ENCODE results near the gene EZR. TPM values are rescaled to one million over a fixed set of nuclear protein-coding genes. Genes with fewer than 3 reads are reported as not detected.

EZR gene
- polyA plus RNA-seq, 2 of the 4 experiments (the other 2 are of a cell fraction) = 219 to 254 TPM

DNA sequence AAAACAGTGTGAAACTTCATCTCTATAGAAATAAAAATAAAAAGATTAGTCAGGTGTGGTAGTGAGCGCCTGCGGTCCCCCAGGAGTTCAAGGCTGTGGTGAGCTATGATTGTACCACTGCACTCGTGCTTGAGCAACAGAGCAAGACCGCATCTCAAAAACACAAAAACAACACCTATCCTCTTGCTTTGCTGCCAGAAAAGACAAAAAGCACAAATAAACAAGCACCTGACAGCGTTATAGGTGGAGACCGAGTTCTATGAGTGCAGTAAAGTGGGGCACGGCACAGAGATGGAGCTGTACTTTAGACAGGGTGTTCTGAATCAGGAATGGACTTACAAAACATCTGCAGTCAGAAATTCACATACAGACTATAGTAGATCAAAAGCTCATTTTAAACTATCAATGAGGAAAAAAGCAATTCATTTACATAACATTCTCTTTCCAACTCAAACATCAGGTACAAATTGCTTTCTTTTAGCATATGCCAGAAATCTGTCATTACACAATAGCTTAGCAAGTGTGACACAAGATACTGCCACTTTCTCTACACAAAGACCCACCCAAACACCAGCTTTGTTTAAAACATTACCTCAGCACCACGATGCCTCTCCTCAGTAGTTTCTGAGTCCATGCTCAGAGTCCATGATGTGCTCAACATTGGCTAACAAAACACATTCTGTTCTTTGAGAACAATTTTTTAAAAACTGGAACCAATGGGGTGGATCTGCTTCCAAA, 10.1 kb downstream of the EZR start:
- Histone ChIP-seq H3K27ac (no peak overlapping the region), H3K4me3 (no peak overlapping the region), H3K9me3 (no peaks in the 10 kb centered on the region), H3K4me2 (peak overlapping the region; percentile 92; the same call in 2 of the 3 replicates), H3K4me1 (peaks cover 98% of the 10 kb centered on the region)
- TF ChIP-seq, protein P1, sequence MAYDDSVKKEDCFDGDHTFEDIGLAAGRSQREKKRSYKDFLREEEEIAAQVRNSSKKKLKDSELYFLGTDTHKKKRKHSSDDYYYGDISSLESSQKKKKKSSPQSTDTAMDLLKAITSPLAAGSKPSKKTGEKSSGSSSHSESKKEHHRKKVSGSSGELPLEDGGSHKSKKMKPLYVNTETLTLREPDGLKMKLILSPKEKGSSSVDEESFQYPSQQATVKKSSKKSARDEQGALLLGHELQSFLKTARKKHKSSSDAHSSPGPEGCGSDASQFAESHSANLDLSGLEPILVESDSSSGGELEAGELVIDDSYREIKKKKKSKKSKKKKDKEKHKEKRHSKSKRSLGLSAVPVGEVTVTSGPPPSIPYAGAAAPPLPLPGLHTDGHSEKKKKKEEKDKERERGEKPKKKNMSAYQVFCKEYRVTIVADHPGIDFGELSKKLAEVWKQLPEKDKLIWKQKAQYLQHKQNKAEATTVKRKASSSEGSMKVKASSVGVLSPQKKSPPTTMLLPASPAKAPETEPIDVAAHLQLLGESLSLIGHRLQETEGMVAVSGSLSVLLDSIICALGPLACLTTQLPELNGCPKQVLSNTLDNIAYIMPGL (CRISPR knock-in tag; IDR thresholded peaks at IDR 0.05; ENCODE audit: borderline replicate concordance) = no peak
- TF ChIP-seq ZC3H11A (IDR thresholded peaks at IDR 0.05) (no peak), POLR2AphosphoS2 (conservative IDR thresholded peaks at IDR 0.05; ENCODE audit: low read length) (peak; percentile 83; the same call in 1 of the 2 replicates), HEYL (CRISPR knock-in tag; IDR thresholded peaks at IDR 0.05) (no peak)
- CTCF ChIA-PET = interaction anchor here (1.1 to 1.5 kb wide), 4 partner anchors 10 to 191 kb away, joined by 3 to 4 read pairs (median 4); partner anchors contain the start of gene RSPH3
- ATAC-seq = no peak
- DNase-seq (ENCODE audit: low read depth in 1 of 2, low spot score in 1 of 2) = no peak
- no peak for FAIRE-seq
- 71% methylated on average over 8 of the region's 8 CpGs for WGBS (ENCODE audit: missing lambda C conversion rate)
- POLR2A ChIA-PET = interaction anchor here (0.9 kb wide), 1 partner anchor 60 kb away, joined by 3 read pairs; no protein-coding TSS in a partner anchor

DNA sequence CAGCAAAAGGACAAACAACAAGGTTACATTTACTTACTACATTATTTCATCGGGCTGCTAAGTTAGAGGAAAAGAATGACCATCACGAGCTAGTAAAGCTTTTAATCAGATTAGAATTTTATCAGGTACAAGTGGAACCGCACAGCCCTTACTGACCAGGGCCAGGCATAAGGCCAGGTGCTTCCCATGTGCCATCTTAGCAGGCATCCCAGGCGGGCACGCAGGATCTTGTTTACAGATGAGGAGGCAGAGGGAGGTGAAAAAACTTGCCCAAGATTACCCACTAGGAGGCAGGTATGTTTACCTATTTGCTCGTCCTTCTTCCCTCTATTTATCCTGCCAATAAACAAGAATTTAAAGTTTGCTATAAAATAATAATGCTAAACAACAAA, 10.7 kb downstream of the EZR start:
- Histone ChIP-seq H3K27ac (no peak overlapping the region), H3K4me1 (peaks cover 98% of the 10 kb centered on the region), H3K9me3 (no peaks in the 10 kb centered on the region), H3K4me3 (no peak overlapping the region), H3K4me2 (peak overlapping the region; percentile 92; the same call in 2 of the 3 replicates)
- TF ChIP-seq KDM5A (IDR thresholded peaks at IDR 0.05) (no peak), FOXS1 (CRISPR knock-in tag; IDR thresholded peaks at IDR 0.05) (no peak), POLR2AphosphoS2 (conservative IDR thresholded peaks at IDR 0.05; ENCODE audit: low read length) (no peak), CBX2 (IDR thresholded peaks at IDR 0.05; ENCODE audit: borderline replicate concordance, low read depth) (no peak), MYC (IDR thresholded peaks at IDR 0.05; ENCODE audit: borderline replicate concordance, low read length) (no peak), ZSCAN20 (CRISPR knock-in tag; IDR thresholded peaks at IDR 0.05) (no peak), EHF (CRISPR knock-in tag; IDR thresholded peaks at IDR 0.05) (no peak), ZC3H11A (IDR thresholded peaks at IDR 0.05) (no peak)
- TF ChIP-seq, protein P2, sequence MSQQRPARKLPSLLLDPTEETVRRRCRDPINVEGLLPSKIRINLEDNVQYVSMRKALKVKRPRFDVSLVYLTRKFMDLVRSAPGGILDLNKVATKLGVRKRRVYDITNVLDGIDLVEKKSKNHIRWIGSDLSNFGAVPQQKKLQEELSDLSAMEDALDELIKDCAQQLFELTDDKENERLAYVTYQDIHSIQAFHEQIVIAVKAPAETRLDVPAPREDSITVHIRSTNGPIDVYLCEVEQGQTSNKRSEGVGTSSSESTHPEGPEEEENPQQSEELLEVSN (IDR thresholded peaks at IDR 0.05; ENCODE audit: borderline replicate concordance, low read depth) = no peak
- TF ChIP-seq, protein P3, sequence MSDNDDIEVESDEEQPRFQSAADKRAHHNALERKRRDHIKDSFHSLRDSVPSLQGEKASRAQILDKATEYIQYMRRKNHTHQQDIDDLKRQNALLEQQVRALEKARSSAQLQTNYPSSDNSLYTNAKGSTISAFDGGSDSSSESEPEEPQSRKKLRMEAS (IDR thresholded peaks at IDR 0.05) = no peak
- TF ChIP-seq, protein P4, sequence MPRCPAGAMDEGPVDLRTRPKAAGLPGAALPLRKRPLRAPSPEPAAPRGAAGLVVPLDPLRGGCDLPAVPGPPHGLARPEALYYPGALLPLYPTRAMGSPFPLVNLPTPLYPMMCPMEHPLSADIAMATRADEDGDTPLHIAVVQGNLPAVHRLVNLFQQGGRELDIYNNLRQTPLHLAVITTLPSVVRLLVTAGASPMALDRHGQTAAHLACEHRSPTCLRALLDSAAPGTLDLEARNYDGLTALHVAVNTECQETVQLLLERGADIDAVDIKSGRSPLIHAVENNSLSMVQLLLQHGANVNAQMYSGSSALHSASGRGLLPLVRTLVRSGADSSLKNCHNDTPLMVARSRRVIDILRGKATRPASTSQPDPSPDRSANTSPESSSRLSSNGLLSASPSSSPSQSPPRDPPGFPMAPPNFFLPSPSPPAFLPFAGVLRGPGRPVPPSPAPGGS (IDR thresholded peaks at IDR 0.05) = no peak
- ChIA-PET CTCF (interaction anchor here (1.1 to 1.5 kb wide), 3 partner anchors 9 to 101 kb away, joined by 3 to 4 read pairs (median 4); no protein-coding TSS in a partner anchor), POLR2A (no interaction called here)
- 42% methylated on average over 6 of the region's 6 CpGs for WGBS (ENCODE audit: missing lambda C conversion rate)
- ATAC-seq = peak in 1 of 2 experiments; percentile 4; a peak in 2 of 6 replicates
- no peak for DNase-seq (ENCODE audit: low read depth in 1 of 2, low spot score in 1 of 2)
- no peak for FAIRE-seq

DNA sequence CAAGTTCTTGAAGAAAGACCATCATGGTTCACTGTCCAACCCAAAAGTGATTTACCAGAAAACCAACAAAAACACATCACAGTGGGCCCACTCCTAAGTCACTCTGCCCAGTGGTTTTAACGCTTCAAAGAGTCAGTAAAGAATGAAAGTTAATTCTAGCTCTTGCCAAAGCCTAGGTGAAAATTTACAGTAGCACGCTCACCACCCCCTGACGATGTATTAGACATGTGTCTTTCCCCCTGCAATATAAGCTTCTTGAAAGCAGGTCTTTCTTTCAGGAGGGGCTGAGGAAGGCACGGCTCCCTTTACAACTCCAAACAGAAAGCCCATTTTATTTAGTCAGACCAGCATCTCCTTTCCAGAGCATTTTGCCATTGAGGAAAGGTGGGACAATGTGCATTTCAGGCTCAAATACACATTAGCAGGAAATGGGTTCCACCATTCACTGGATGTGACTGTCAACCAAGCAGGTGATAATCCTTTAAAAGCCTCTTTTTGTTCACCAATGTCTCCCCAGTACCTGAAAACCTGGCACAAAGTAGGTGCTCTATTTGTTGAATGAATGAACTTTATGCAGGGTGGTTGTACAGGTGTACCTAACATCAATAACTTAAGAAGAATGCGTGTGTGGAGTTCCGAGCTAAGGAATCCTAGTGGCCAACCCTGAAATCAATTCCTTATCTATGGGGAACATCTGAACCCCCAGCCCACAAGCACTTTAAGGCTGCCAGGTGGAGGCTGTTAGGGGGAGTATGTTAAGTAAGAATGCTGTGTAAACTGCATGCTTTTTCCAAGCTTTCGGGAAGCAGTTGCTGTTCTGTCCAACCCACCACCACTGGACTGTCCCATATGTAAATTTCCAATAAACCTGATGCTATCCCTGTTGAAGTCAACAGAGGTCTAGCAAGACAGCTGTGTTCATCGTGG, 11.4 kb downstream of the EZR start:
- Histone ChIP-seq H3K4me1 (peaks cover 97% of the 10 kb centered on the region), H3K4me3 (no peak overlapping the region), H3K4me2 (peak overlapping the region; percentile 36), H3K9me3 (no peaks in the 10 kb centered on the region), H3K27ac (no peak overlapping the region)
- TF ChIP-seq RNF2 (IDR thresholded peaks at IDR 0.05; ENCODE audit: borderline replicate concordance, low read depth) (no peak), HOXA7 (CRISPR knock-in tag; IDR thresholded peaks at IDR 0.05) (peak; percentile 87), TFCP2L1 (CRISPR knock-in tag; IDR thresholded peaks at IDR 0.05) (0 out of 2 replicates have a peak, but pooled peaks have one; percentile 6), FOSB (CRISPR knock-in tag; IDR thresholded peaks at IDR 0.05) (0 out of 2 replicates have a peak, but pooled peaks have one; percentile 30), POLR2AphosphoS2 (conservative IDR thresholded peaks at IDR 0.05; ENCODE audit: low read length) (peak; percentile 97)
- TF ChIP-seq, protein P5, sequence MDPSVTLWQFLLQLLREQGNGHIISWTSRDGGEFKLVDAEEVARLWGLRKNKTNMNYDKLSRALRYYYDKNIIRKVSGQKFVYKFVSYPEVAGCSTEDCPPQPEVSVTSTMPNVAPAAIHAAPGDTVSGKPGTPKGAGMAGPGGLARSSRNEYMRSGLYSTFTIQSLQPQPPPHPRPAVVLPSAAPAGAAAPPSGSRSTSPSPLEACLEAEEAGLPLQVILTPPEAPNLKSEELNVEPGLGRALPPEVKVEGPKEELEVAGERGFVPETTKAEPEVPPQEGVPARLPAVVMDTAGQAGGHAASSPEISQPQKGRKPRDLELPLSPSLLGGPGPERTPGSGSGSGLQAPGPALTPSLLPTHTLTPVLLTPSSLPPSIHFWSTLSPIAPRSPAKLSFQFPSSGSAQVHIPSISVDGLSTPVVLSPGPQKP (IDR thresholded peaks at IDR 0.05; ENCODE audit: low read depth, low read length) = no peak
- no peak for DNase-seq (ENCODE audit: low read depth in 1 of 2, low spot score in 1 of 2)
- whole genome bisulfite sequencing (ENCODE audit: missing lambda C conversion rate) = 63% methylated on average over 8 of the region's 8 CpGs
- ChIA-PET CTCF (interaction anchor here (1.1 to 1.5 kb wide), 3 partner anchors 8 to 100 kb away, joined by 3 to 4 read pairs (median 4); no protein-coding TSS in a partner anchor), POLR2A (interaction anchor here (0.9 kb wide), 1 partner anchor 62 kb away, joined by 4 read pairs; no protein-coding TSS in a partner anchor)
- ATAC-seq = peak in 1 of 2 experiments; percentile 9; a peak in 4 of 6 replicates
- FAIRE-seq = no peak

Data from A549 (cell line).